NCI-H446 (cell line): ENCODE measurements around the gene PPP1R2B.
A peak's percentile ranks its signal among the peaks of the same experiment; 100 is the strongest.
"Not testable (repeated sequence)": the region's sequence is repeated elsewhere in the genome, so short reads cannot be mapped to it uniquely, and the experiment has no call there.

Experiments
- DNase-seq, 2 experiments: peaks; one replicate each; lab custom pipeline; 2025; lab: John Stamatoyannopoulos, UW

PPP1R2B gene

DNA sequence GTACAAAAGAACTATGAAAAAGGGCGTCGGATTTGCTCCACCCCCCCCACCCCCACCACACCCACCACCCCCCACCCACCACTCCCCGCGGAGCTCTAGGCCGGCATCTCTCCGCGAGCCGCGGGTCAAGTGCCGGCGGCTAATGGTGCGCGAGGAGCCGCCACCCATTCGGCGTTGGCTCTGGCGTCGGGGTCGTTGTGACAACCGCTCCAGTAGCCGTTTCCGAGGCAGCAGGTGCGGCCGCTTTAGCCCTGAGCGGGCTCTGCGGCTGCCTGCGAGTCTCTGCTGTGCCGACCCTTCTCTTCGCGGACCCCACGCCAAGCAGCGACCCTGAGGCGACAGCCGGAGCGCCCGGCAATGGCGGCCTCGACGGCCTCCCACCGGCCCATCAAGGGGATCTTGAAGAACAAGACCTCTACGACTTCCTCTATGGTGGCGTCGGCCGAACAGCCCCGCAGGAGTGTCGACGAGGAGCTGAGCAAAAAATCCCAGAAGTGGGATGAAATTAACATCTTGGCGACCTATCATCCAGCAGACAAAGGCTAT lies at the start of gene PPP1R2B:
PPP1R2B (plus strand) TSS at position 90 of the 546 bp plus-strand sequence; CDS start at position 358, 268 bp downstream.
- no peak for DNase-seq

GRCh38 chr5:156800929-156801328 lies 49.2 kb upstream of the PPP1R2B start:
- DNase-seq: no peak

DNA sequence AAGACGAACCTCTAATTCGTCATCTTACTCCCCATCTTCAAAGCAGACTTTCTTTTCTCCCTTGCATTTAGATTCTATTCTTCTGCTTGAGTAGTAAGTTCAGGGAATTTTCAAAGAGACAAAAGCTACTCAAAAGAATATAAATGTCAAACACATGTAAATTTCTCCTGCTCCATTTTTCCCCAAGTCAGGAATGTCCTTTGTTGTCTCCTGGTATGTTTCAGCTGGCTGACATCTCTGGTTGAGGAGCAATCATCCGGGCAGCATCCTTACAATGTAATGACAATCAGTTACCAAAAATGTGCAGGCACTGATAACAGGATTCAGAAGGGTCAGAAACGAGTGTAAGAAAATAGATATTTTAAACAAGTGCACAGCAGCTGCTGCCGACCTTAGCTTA lies 47.6 kb upstream of the PPP1R2B start:
- DNase-seq: no peak

GRCh38 chr5:156803404-156803803 lies 46.7 kb upstream of the PPP1R2B start:
- DNase-seq: no peak

GRCh38 chr5:156812959-156813358 lies 37.1 kb upstream of the PPP1R2B start:
- DNase-seq: no peak

DNA sequence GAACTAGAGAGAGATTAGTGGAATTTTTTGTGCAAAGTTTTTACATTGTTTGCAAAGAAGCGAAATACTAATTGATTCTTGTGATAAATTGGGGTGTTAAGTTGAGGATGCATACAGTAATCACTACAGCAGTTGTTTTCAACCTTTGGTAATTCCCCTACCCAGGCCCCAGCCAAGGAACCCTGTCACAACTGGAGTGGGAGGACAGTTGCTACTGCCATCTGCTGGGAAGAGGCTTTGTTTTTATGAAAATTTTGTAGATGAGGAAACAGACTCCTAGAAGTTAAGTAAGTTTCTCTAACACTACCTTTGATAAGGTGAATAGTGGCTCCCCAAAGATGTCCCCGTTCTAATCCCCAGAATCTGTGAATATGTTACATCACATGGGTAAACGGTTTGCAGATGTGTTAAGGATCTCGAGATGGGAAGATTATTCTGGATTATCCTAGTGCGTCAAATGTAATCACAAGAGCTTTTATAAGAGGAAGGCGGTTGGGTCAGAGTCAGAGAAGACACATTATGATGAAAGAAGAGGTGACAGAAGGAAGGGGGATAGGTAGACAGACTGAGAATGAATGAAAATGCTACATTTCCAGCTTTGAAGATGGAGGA lies 34.0 kb upstream of the PPP1R2B start:
- peak in 1 of 2 experiments; percentile 56 for DNase-seq

DNA sequence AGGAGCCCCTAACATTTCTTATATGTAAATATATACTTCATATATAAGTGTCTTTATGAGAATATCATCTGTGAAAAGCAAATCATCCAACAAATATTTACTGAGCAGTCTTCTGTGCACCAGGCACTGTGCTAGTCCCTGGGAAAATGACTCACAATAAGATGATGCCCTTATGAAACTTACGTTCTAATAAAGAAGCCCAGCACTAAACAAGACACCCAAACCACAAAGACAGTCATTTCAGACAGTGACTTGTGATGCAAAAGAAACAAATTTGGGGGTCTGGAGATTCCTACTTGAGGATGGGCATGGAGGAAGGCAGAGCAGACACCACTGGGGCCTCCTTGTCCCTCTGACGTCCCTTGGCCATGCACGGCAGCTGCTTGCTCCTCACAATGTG lies 30.6 kb upstream of the PPP1R2B start:
- no peak for DNase-seq

GRCh38 chr5:156819967-156820581 lies 30.0 kb upstream of the PPP1R2B start:
- DNase-seq: no peak

DNA sequence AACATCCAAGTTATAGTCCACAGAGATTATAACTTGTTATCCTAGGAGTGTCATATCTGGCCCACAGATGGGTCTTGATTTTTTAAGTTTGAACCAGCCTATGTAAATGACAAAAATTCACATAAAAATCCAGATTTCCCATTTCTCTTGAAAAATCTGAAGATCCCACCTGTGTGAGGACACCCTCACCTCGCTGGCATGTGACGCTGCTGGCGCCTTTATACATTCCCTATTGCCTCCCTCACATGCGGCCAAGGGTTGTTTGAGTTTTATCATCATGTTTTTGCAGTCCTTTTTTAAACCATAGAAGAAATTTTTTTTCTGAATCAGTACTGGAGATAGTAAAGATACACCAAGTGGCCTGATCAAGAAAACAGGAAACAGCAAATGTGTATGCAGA lies 25.9 kb upstream of the PPP1R2B start:
- DNase-seq: no peak

- peak in 1 of 2 experiments; percentile 60 for DNase-seq
These were observed 25.3 kb upstream of the PPP1R2B start for GRCh38 chr5:156824800-156825199.

DNA sequence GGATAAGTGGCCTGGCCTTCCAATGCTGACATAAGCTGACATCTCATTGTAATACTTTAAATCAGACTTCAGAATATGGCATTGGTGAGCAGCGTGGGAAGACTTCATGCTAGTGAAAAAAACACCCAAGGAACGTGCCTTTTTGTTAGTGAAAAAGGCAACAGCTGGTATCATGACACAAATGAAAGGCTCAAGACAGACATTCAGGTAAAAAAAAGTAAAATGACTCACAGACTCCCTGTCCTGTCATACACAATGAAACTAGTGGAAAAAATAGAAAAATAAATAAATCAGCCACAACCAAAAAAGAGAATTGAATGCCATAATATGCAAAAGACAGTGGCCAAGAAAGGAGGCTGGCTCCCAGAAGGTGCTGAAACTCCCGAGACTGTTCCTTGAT lies 24.4 kb upstream of the PPP1R2B start:
- no peak for DNase-seq

GRCh38 chr5:156826150-156826549 lies 23.9 kb upstream of the PPP1R2B start:
- DNase-seq: no peak

DNA sequence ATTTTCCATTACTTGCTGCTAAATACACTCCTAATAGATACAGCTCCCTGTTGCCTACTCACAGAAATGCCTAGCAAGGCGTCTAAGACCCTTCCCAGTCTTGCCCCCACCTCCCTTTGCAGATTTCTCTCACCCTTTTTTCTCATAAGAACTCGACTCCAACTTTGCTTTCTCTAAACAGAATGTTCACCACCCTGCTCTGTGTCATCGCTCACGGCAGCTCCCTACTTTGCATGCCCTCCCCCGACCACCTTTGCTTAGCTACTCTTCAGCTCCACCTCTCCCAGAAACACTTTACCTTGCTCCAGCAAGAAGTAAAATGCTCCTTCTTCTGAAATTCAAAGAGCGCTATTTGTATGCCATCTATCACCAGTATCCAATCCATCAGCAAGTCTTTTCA lies 15.2 kb upstream of the PPP1R2B start:
- DNase-seq: no peak

DNA sequence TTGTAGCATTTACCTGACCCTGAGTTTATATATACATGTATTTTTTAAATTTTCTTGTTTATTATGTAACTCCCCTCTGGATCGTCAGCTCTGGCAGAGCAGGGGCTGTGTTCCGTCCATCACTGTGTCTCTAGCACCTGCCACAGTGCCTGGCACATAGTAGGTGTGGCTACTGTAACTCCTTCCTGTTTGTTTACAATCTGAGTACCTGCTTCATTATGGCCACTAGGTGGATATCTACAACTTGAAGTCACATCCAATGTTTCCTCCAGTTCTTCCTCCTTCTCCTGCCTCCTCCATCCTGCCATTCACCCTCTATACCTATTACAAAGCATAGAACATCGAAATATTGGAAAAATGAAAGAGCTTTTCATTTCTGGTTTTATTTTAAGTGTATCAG lies 14.2 kb upstream of the PPP1R2B start:
- DNase-seq: no peak

DNA sequence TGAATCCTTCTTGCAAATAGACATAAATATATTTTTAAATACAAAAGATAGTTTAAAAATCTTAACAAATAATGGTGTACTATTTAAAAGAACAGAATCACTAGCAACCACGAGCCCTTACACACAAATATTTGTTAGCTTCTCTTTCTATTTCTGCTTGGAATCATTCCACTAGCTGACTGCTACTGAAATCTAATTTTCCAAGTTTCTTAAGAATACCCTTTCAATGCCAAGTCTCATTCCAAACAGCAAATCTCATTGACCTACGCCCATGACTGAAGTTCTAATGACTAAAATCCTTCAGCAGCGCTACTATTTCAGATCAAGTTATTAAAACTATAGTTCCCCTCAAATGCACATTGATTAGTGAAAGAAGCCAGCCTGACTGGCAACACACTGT lies 13.2 kb upstream of the PPP1R2B start:
- no peak for DNase-seq

DNA sequence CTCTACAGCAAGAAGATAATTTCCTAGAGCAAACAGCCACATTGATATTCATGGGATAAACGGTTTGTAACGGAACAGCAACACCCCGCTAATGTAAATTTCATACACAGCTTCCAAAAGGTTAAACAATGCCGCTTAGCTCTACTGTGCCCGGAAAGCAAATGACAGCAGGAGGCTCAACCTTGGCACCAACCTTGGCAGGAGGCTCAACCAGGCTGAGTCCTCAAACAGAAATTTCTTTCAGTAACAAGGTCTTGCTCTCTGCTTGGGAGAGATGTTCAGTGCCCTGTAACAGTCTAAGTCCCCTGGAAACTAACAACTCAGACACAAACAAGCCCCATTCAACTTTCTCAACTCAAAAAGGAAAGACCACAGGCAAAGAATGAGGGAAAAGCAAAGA lies 11.1 kb upstream of the PPP1R2B start:
- no peak for DNase-seq

- DNase-seq: no peak
These were observed 8.4 kb upstream of the PPP1R2B start for GRCh38 chr5:156841737-156842136.

DNA sequence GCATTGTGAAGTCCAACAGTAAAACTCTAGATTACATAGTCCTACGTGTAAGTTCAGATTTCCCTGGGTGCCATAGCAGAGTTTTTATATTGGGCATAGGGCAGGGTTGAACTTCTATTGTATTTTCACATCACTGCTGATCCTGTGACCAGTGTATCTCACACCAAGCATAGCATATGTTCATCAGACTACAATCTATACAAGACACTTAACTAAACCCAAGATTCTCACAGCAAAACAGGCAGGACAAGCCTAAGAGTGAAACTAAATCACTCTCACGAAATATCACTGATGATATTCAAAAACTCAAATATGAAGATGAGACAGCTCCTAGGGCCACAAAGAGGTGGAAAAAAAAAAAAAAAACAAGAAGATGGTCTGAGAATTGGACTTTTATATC lies 3.2 kb upstream of the PPP1R2B start:
- no peak for DNase-seq

DNA sequence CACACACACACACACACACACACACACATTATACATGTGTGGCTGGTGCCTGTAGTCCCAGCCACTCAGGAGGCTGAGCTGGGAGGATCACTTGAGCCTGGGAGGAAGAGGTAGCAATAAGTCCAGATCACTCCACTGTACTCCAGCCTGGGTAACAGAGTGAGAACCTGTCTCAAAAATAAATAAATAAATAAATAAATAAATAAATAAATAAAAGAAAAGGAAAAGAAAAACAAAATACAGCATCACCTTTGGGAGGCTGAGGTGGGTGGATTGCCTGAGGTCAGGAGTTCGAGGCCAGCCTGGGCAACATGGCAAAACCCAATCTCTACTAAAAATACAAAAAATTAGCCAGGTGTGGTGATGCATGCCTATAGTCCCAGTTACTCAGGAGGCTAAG lies 1.6 kb upstream of the PPP1R2B start:
- not testable (repeated sequence) for DNase-seq

- no peak for DNase-seq
These were observed 1.8 kb downstream of the PPP1R2B start for GRCh38 chr5:156851880-156852279.

DNA sequence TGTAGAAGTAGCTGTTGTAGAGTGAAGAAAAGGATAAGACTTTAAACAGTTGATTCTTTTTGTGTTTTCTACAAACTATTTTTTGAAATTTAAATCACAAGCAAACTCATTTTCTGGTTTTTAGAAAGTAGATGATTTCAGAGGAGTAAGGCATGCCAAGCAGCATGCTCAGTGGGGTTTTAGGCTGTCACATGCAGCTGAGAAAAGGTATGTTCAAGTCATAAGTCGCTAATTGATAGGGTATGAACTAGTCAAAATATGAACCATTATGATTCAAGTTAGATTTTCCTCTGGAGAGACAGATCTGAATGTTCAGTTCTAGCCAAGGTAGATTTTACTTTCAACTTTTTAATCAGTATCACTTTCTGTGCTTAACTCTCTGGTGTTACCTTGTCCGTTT lies 3.0 kb downstream of the PPP1R2B start:
- not testable (repeated sequence) for DNase-seq

DNA sequence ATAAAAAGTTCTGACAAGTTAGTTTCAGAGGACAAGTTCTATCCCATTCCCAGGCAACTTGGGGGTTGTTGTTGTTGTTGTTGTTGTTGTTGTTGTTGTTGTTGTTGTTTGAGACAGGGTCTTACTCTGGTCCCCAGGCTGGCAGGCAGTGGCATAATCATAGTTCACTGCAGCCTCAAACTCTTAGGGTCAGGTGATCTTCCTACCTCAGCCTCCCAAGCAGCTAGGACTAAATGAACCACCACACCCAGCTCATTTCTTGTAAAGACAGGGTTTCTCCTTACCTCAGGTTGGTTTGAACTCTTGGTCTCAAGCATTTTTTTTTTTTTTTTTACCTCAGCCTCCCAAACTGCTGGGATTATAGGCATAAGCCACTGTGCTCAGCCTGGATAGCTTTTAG lies 15.3 kb downstream of the PPP1R2B start:
- DNase-seq: no peak

DNA sequence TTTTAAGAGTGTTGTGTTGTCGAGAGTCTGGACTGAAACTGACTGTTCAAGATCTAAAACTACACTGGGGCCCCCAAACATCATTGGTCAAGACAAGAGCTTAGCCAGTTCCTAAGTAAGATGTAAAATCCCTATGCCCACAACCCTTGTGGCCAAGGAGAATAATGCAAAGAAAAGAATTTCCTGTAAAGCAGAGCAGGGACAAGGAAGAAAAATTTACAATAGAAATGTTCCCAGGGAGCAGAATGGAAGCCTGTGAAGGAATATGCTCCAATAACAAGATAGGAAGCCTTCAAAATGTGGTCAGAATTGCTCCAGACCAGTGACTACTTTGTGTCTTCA lies 20.4 kb downstream of the PPP1R2B start:
- no peak for DNase-seq

GRCh38 chr5:156871212-156871611 lies 21.1 kb downstream of the PPP1R2B start:
- no peak for DNase-seq
